Renal pelvis (tissue), 3 donors: ENCODE results near the gene HSD11B1. TPM values are rescaled to one million over a fixed set of nuclear protein-coding genes. Genes with fewer than 3 reads are reported as not detected.

Source experiments
- polyA plus RNA-seq, 3 donors: library from polyadenylated mRNA; unstranded; fragments of 120-200 nt; gene quantifications; one replicate each; pipeline ENCODE4 v1.2.1, GENCODE V29; 2013; ENCODE audit not compliant: insufficient read length in 3 of 3

HSD11B1 gene
- polyA plus RNA-seq, 3 donors, result 0.14 to 0.16 TPM; not detected in 1

Other genes with a start within 250 kb of the HSD11B1 start
- gene CAMK1G, start 121.1 kb upstream of the HSD11B1 start, polyA plus RNA-seq, result 1 to 10 TPM; 4.7 to 5.5 (median 5.4) TPM
- gene LAMB3, start 52.4 kb upstream of the HSD11B1 start, polyA plus RNA-seq, result 1 to 10 TPM; 1.1 to 1.4 (median 1.2) TPM
- gene G0S2, start 29.4 kb upstream of the HSD11B1 start, polyA plus RNA-seq, result 10 to 100 TPM; 13.2 to 17.5 (median 15.8) TPM
- gene TRAF3IP3, start 51.2 kb downstream of the HSD11B1 start, polyA plus RNA-seq, result 1 to 10 TPM; 1.6 to 2.0 (median 1.7) TPM
- 1 to 10 TPM; 3.4 to 4.2 (median 3.9) TPM for gene C1orf74, start 79.7 kb downstream of the HSD11B1 start, polyA plus RNA-seq
- 10 to 100 TPM; 16.4 to 20.6 (median 17.6) TPM for gene IRF6, start 101.3 kb downstream of the HSD11B1 start, polyA plus RNA-seq
- gene UTP25, start 123.1 kb downstream of the HSD11B1 start, polyA plus RNA-seq, result 10 to 100 TPM in 2 of 3 donors, 1 to 10 TPM in 1; 9.1 to 12.1 (median 11.3) TPM
- under 1 TPM; 0.28 to 0.49 (median 0.34) TPM for gene SYT14, start 233.4 kb downstream of the HSD11B1 start, polyA plus RNA-seq